HG03097 (cell line): ENCODE results near the gene SH3BP5L.

Source experiments
- ATAC-seq: cut with Tn5 transposase; IDR thresholded peaks from one replicate; pipeline ENCODE4 v1.9.1; 2021; ENCODE audit not compliant: unreplicated experiment, low FRiP score

Gene SH3BP5L

GRCh38 chr1:248825909-248826760 lies at the start of gene SH3BP5L:
TSS of gene SH3BP5L (minus strand) at chr1:248825915. CDS start at chr1:248824935, 980 bp downstream.
- ATAC-seq = peak; percentile 96

DNA sequence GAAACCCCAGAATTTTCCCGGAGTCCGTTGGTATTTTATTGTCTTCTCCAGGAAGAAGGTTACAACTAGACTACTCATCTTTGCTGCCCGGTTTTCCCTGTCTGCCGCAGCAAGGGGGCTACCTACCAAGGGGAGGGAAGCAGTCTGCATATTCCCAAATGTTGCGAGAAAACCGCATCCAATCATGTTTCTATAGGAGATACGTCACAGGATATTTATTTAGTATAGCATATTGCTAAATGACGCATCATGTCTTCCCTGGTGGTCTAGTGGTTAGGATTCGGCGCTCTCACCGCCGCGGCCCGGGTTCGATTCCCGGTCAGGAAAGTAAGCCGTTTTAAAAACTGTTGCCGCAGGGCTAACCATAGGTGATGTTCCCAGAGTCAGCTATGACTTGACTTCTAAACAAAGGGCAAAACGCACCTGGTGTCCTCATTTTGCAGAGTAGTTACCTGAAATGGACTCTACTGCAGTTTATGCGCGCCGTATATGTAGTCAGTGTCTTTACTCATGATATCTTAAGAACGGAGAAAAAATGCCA lies 48.3 kb upstream of the SH3BP5L start:
- peak; percentile 58 for ATAC-seq

DNA sequence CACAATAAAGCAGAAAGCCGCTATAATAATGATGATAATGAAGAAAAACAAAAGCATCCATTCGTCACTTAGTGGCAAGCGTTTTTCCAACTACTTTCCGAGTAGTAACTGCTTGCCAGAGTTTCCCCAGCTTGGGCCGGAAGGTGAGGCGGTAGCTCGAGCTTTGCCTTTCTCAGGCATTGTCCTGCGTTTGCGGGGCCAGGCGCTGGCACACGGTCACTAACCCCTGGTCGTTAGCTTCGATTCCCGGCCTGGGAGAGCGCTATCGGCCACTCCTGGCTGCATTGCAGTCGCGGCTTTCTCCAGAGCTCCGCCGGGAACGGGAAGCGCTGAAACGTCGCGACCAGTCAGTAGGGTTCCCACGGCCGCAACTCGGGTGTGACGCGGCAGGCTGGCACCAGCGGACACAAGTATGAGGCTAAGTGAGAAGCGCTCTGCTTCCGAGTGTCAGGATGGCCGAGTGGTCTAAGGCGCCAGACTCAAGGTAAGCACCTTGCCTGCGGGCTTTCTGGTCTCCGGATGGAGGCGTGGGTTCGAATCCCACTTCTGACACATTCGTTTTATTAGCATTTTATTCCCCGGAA lies 47.8 kb upstream of the SH3BP5L start:
- ATAC-seq = peak; percentile 81

- peak; percentile 42 for ATAC-seq
Measured at GRCh38 chr1:248872752-248873408, 47.2 kb upstream of the SH3BP5L start.

GRCh38 chr1:248871837-248872401 lies 46.2 kb upstream of the SH3BP5L start:
- ATAC-seq = no peak

GRCh38 chr1:248862998-248863881 lies 37.5 kb upstream of the SH3BP5L start:
- peak; percentile 48 for ATAC-seq

- ATAC-seq = peak; percentile 7
Measured at GRCh38 chr1:248862695-248862997, 36.9 kb upstream of the SH3BP5L start.

DNA sequence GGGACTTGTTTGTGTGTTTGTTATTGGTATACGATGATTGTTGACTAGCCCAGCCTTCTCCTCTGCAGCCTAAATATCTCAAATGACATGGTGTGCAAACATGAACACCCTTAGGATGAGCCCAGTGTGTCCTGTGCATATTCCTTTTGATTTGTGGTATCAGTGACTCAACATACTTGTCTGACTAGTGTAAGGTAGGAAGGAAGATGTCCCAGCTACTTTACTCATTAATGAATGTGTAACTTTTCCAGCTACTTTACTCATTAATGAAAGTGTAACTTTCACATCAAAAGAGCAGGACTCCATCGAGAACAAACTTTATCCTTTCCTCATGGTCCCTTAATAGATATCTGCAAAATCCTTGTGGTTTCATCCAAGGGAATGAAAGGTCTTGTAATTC lies 35.9 kb upstream of the SH3BP5L start:
- no peak for ATAC-seq

DNA sequence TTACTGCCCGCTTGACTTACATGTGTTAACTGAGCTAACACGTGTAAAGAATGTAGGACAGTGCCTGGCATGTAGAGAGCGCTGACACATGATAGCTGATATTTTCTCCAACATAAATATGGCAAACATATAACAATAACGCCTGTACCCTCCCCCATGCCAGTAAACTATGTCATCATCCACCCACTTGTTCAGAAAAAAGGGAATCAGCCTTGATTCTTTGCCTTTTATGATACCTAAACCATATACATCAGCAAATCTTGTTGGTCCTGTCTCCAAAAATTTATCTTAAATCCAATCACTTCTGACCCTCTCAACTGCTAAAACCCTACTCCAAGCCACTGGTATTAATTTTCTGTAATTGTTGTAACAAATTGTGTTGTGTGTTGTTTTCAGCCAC lies 34.3 kb upstream of the SH3BP5L start:
- no peak for ATAC-seq

GRCh38 chr1:248858891-248859889 lies 33.5 kb upstream of the SH3BP5L start, which contains the start of gene ZNF692:
TSS of gene ZNF692 (minus strand) at chr1:248859085. CDS start at chr1:248858309, 776 bp downstream.
- peak; percentile 89 for ATAC-seq

GRCh38 chr1:248858096-248858890 lies 32.6 kb upstream of the SH3BP5L start:
- peak; percentile 15 for ATAC-seq

DNA sequence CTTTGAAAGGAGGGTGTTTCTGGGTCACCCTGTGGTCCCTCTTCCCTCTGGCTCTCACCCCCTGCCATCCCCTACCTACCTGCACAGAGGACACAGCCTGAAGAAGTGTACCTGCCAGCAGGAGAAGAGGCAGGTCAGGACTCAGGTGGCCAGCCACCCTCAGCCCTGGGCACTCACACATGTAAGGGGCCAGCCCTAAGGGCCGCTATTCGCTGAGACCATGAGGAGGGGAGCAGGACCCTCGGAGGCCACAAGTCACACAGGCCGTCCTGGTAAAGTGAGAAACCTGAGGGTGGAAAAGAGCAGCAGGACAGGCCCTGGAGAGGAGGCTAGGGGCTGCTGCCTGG lies 32.0 kb upstream of the SH3BP5L start:
- no peak for ATAC-seq

DNA sequence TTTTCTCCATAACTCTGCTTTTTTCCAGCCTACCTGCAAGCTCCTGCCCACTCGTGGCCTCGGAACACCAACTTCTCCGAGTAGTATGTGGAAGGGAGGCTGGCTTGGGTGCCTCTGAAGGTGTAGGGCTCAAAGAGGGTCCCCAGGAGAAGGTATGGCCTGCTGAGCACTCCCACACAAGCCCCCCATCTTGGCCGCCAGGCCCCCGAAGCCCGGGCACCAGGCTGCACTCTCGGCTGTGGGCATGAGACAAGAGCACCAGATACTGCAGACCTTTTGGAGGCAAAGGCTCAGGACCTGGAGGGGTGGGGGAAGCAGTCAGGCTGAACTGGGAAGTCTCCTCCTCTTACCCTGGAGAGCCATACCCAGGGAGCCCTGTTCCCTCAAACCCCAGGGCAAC lies 31.5 kb upstream of the SH3BP5L start:
- ATAC-seq = no peak

GRCh38 chr1:248856176-248856575 lies 30.5 kb upstream of the SH3BP5L start:
- no peak for ATAC-seq

DNA sequence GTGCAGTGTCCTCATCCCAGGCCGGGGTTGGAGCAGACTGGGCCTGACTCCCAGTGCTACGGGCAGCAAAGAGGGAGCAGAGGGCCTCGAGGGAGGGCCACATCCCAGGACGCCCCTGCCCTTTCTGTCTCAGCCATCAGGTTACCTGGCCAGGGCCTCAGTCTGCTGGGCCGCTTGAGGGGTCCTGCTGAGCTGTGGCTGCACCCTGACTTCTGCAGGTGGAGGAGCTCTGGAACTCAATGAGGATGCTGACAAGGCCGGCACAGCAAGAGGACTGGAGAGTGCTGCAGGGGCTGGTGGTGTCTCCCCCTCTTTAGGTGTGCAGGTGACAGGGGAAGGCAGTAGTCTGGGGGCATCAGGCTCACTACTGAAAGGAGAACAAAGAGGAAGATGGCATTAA lies 29.9 kb upstream of the SH3BP5L start:
- ATAC-seq = no peak

- ATAC-seq = no peak
Measured at GRCh38 chr1:248853663-248854375, 28.1 kb upstream of the SH3BP5L start.
